Measurements from ENCODE around the gene USP33.
"Not testable (repeated sequence)": the region's sequence is repeated elsewhere in the genome, so short reads cannot be mapped to it uniquely, and the experiment has no call there.

The USP33 gene

GRCh38 chr1:77759071-77760028 is at the start of gene USP33:
USP33 (minus strand) TSS chr1:77759852; CDS start chr1:77741697, 18,155 bp downstream.
- DNase-seq (ENCODE audit: low spot score) (peak; percentile 95), FAIRE-seq (no peak)

- FAIRE-seq (no peak), DNase-seq (ENCODE audit: low spot score) (no peak)
These were observed 43.7 kb upstream of the USP33 start for GRCh38 chr1:77803371-77803770.

- FAIRE-seq (no peak), DNase-seq (ENCODE audit: low spot score) (no peak)
These were observed 42.4 kb upstream of the USP33 start for GRCh38 chr1:77802026-77802425.

- no peak for FAIRE-seq
These were observed 38.3 kb upstream of the USP33 start for GRCh38 chr1:77797991-77798390.

GRCh38 chr1:77796695-77797405 is 37.2 kb upstream of the USP33 start:
- FAIRE-seq (no peak), DNase-seq (ENCODE audit: low spot score) (peak; percentile 10)

More at GRCh38 chr1:77797991-77798390, 38.3 kb upstream of the USP33 start:
- DNase-seq (ENCODE audit: low spot score) = no peak

GRCh38 chr1:77794550-77794949 is 34.9 kb upstream of the USP33 start:
- FAIRE-seq = no peak
- no peak for DNase-seq (ENCODE audit: low spot score)

- DNase-seq (ENCODE audit: low spot score); FAIRE-seq: not testable (repeated sequence)
These were observed 26.6 kb upstream of the USP33 start for GRCh38 chr1:77786093-77786741.

GRCh38 chr1:77783141-77783540 is 23.5 kb upstream of the USP33 start:
- DNase-seq (ENCODE audit: low spot score) (no peak), FAIRE-seq (no peak)

GRCh38 chr1:77781683-77782082 is 22.0 kb upstream of the USP33 start:
- DNase-seq (ENCODE audit: low spot score) = no peak

GRCh38 chr1:77779529-77780281 is 20.1 kb upstream of the USP33 start, which contains the start of gene MIGA1:
MIGA1 (plus strand) TSS chr1:77779649; CDS start chr1:77783253, 3,604 bp downstream.
- DNase-seq (ENCODE audit: low spot score) = peak; percentile 92
- peak; percentile 42 for FAIRE-seq

More at GRCh38 chr1:77781683-77782082, 22.0 kb upstream of the USP33 start:
- no peak for FAIRE-seq

GRCh38 chr1:77776007-77776700 is 16.5 kb upstream of the USP33 start:
- no peak for DNase-seq (ENCODE audit: low spot score)

GRCh38 chr1:77768006-77768405 is 8.4 kb upstream of the USP33 start:
- DNase-seq (ENCODE audit: low spot score) = no peak
- FAIRE-seq = no peak

More at GRCh38 chr1:77776007-77776700, 16.5 kb upstream of the USP33 start:
- no peak for FAIRE-seq

- DNase-seq (ENCODE audit: low spot score) = peak; percentile 16
- no peak for FAIRE-seq
These were observed 2.4 kb upstream of the USP33 start for GRCh38 chr1:77762072-77762476.

GRCh38 chr1:77757603-77758002 is 2.0 kb downstream of the USP33 start:
- DNase-seq (ENCODE audit: low spot score) = no peak
- no peak for FAIRE-seq

- FAIRE-seq (no peak), DNase-seq (ENCODE audit: low spot score) (no peak)
These were observed 2.5 kb downstream of the USP33 start for GRCh38 chr1:77757066-77757584.

- no peak for DNase-seq (ENCODE audit: low spot score)
- no peak for FAIRE-seq
These were observed 3.4 kb downstream of the USP33 start for GRCh38 chr1:77756052-77756754.

- DNase-seq (ENCODE audit: low spot score); FAIRE-seq: not testable (repeated sequence)
These were observed 10.2 kb downstream of the USP33 start for GRCh38 chr1:77749489-77749888.

- no peak for FAIRE-seq
- no peak for DNase-seq (ENCODE audit: low spot score)
These were observed 15.1 kb downstream of the USP33 start for GRCh38 chr1:77744576-77744975.

- DNase-seq (ENCODE audit: low spot score) = no peak
- no peak for FAIRE-seq
These were observed 17.6 kb downstream of the USP33 start for GRCh38 chr1:77742011-77742555.
